GM21619 (cell line): ENCODE results near the gene HDAC5.
"Not testable (repeated sequence)": the region's sequence is repeated elsewhere in the genome, so short reads cannot be mapped to it uniquely, and the experiment has no call there.

Source experiments
- ATAC-seq: cut with Tn5 transposase; IDR thresholded peaks from one replicate; pipeline ENCODE4 v1.9.1; 2021; ENCODE audit not compliant: unreplicated experiment

HDAC5 gene

DNA sequence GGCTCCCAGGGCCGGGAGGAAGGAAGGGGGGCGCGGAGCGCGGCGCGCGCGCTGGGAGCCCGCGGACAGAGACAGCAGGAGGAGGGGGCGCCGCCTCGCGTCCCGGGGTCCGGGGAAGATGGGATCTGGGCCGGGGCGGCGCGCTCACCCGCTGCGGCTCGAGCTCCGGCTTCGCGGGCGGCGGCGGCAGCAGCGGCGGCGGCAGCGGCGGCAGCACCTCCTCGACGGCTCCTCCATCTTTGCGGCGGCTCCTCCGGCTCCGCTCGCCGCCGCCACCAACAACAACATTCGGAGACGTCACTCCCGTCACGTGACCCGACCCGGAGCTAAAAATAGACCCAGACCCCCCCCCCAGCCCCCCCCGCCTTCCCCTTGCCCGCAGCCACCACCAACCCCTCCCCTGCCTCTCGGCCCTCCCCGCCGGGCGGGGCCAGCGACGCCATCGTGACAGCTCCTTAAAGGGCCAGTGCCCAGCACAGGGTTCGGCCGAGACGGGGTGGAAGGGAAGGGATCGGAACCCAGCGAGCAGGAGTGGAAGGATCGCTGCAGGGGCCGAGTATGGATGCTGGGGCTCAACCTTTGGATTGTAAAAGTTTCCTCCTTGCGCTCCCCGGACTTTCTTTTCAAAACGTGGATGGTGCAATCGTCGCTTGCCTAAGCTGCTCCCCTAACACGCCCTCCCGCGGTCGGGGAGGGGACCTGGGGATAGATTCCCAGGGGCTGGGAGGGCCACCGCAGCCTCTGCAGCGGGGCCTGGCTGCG, at the start of gene HDAC5:
HDAC5 (minus strand) TSS at position 286 of the 762 bp plus-strand sequence. CDS start 6,126 bp downstream, outside the sequence.
- ATAC-seq: peak; percentile 91

DNA sequence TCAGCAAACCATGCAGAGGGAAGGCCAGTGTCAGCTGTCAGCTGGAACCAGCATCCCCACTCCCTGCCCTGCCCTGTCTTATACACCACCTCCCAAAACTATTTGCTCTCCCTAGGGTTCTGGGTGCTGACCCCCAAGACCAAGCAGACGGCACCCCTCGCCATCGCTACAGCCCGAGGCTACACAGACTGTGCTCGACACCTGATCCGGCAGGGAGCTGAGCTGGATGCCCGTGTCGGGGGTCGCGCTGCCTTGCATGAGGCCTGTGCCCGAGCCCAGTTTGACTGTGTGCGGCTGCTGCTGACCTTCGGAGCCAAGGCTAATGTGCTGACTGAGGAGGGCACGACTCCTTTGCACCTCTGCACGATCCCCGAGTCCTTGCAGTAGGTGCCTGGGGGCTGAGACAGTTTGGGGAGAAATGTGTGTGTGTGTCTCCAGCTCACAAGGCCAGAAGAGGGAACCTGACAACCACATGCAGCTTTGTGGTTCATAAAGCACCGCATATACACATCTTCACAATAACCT, 48.6 kb upstream of the HDAC5 start:
- ATAC-seq: no peak

DNA sequence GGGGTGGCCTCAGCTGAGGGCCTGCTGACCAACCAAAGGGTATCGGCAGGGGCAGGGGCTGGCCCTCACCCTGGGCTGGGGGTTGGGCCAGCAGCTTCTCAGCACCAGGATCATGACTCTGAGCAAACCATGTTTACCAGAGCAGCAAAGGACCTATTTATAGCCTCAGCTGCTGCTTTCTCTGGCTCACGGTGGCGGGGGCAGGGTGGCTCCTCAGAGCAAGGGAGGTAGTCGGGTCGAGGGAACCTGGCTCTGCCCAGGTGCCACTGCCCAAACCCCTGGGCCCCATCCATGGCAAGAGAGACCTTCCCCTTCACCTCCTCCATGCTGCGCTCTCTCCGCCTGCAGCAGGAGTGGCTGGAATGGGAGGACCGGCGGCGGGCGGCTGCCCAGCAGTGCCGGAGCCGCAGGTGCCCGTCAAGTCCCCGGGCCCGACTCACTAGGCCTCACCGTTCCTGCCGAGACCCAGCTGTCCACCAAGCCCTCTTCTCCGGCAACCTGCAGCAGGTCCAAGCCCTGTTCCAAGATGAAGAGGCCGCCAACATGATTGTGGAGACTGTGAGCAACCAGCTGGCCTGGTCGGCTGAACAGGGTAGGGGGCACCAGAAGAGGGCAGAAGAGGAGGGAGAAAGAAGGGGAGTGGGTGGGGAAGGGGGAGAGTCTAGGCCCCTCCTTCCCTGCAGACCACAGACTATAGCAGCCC, 47.2 kb upstream of the HDAC5 start, which contains the start of gene ASB16:
ASB16 (plus strand) TSS at position 206 of the 703 bp plus-strand sequence; CDS start at position 292, 86 bp downstream.
- no peak for ATAC-seq

DNA sequence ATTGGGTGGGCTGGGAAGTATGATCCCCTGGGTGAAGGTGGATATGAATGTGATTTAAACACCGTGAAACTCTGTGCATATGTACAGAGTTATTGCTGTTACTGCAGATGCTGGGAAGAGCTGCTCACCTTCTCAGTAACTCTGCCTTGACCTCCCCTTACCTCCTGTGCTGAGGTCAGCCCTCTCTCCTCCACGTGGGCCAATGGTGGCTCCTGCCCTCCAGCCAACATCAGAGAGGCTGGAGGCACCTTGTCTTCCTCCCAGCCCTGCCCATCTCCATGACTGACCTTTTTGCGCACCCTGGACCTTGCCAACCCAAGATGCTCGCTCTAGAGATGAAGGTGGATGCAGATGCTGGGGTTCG, 46.7 kb upstream of the HDAC5 start:
- ATAC-seq: no peak

DNA sequence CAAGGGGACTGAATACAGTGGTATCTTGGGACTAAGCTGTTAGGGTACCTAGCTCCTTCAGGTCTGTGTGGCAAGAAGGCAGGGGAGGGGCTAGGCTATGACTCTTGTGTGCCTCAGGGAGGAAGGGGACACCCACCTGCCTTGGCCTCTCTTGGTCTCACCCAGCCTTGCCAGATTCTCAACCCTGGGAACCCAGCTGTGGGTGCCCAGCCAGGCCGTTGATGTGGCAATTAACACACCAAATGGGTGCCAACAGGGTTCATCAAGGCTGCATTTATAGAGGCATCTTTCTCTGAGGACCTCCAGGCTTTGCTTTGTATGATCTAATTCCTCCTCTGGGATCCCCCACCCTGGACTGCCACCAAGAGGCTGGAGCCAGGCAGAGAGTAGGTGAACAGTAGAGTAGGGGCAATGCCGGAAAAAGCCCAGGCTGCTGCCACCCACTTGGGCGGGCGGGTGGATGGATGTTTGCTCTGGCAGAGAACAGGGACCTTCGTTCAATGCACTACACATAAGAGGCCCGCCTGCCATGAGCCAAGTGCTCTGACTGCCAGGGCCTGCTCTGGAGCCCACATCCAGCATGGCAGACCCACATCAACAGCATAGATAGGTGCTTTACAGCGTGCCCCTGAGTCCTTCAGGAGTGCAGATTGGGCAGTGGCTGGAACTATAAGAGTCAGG, 43.9 kb upstream of the HDAC5 start:
- no peak for ATAC-seq

DNA sequence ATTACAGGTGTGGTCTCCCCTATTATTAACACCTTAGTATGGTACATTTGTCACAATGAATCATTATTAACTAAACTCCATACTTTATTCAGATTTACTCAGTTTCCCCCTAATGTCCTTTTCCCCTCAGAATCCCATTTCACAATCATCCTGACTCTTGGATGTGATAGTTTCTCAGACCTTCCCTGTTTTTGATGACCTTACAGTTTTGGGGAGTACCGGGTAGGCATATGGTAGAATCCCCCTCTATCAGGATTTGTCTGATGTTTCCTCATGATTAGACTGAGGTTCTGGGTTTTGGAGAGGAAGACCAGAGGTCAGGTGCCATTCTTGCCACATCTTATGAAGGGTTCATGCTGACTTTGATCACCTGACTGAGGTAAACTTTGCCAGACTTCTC, 41.0 kb upstream of the HDAC5 start:
- no peak for ATAC-seq

DNA sequence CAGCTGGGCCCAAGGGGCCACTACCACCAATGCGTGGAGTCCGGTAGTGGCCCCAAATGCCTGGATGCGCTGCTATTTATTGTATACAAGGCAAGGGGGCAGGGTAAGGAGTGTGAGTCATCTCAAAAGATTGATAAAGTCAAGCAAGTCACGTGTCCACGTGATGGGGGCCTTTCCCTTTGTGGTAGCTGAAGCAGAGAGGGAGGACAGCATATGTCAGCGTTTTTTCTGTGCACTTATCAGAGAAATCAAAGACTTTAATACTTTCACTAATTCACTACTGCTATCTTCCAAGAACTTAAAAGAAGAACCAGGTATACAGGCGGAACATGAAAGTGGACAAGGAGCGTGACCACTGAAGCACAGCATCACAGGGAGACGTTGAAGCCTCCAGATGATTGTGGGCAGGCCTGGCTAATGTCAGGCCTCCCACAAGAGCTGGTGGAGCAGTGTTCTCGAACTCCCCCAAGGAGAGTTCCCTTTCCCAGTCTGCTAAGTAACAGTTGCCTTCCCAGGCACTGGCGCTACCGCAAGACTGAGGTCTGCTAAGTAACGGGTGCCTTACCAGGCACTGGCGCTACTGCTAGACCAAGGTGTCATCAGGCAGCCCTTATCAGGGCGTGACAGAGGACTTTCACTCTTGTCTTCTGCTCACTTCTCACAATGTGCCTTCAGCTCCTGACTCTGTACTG, 36.2 kb upstream of the HDAC5 start:
- no peak for ATAC-seq

DNA sequence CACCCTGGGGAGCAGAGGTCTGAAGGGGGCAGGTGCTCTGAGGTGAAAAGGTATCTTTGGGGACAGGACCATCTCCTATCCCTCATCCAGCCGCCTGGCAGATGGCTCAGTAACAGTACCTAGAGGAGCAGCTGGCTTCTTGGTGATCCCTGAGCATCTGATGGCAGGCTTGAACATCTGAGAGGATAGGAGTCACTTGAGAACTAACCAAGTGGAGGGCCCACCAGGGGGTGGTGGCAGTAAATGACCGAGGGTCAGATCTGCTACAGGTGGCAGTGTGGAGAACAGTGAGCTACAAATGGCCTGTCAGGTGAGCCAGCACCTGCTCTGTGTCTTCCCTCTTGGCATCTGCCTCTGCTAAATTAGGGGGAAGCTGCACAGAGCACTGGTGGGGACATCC, 32.0 kb upstream of the HDAC5 start:
- no peak for ATAC-seq

DNA sequence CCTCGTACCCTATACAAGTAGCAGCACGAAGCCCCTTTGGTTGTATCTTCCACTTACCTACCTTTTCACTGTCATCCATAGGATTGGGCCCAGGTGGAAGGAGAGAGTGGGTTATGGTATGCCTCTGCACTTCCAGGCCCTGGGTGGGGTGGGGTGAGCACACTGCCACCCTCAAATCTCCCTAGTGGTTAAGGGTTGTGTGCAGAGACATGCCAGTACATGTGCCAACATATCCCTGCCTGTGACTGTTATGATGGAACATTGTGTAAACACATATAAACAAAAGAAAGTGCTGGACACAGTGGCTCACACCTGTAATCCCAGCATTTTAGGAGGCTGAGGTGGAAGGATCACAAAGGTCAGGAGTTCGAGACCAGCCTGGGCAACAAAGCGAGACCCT, 29.4 kb upstream of the HDAC5 start:
- no peak for ATAC-seq

DNA sequence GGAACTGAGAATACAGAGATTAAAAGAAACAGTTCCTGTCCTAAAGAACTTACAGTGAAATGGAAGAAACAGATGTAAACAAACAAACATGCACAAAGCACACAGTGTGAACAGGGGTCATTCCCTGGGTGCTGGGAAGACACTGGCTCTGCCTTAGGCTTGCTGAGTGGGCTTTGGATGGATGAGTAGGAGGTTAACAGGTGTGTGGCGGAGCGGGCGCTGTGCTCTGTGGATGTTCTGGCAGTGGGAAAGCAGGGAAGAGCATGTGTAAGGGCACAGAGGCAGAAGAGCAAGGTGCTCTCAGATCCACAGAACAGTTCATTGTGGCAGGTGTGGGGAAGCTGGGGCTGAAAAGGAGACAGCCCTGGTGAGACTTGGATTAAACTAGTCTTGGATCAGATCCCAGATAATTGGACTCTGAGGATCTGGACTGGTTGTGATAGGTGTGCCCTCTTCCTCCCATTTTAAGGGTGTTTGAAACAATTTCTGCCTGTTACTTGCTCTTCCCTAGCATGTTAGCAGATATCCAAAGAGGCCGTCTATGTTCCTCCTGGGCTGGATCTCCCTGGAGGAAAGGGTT, 26.4 kb upstream of the HDAC5 start:
- ATAC-seq: no peak

DNA sequence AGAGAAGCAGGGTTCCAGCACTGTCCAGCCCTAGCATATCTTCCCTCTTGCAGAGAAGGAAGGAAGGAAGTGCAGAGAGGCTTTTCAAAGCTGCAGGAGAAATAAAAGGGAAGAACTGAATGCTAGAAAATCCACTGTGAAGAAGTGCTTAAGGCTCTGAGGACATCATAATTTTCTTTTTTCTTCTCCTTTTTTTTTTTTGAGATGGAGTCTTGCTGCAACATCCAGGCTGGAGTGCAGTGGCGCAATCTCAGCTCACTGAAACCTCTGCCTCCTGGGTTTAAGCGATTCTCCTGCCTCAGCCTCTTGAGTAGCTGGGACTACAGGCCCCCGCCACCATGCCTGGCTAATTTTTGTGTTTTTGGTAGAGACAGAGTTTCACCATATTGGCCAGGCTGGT, 25.6 kb upstream of the HDAC5 start:
- ATAC-seq: not testable (repeated sequence)

DNA sequence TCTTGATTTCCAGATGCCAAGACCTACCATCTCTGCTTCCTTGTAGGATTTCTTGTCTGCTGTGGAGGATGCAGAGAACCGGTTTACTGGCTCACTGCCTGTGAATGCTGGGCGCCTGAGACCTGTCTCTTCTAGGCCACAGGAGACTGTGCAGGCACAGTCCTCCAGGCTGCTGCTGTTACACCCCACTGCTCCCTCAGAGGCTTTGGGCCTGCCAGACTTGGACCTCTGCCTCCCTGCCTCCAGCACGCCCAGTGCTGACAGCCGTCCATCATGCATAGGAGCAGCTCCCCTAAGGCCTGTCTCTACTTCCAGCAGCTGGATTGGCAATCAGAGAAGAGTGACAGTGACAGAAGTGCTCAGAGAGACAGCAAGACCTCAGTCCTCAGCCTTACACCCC, 24.4 kb upstream of the HDAC5 start:
- ATAC-seq: no peak

DNA sequence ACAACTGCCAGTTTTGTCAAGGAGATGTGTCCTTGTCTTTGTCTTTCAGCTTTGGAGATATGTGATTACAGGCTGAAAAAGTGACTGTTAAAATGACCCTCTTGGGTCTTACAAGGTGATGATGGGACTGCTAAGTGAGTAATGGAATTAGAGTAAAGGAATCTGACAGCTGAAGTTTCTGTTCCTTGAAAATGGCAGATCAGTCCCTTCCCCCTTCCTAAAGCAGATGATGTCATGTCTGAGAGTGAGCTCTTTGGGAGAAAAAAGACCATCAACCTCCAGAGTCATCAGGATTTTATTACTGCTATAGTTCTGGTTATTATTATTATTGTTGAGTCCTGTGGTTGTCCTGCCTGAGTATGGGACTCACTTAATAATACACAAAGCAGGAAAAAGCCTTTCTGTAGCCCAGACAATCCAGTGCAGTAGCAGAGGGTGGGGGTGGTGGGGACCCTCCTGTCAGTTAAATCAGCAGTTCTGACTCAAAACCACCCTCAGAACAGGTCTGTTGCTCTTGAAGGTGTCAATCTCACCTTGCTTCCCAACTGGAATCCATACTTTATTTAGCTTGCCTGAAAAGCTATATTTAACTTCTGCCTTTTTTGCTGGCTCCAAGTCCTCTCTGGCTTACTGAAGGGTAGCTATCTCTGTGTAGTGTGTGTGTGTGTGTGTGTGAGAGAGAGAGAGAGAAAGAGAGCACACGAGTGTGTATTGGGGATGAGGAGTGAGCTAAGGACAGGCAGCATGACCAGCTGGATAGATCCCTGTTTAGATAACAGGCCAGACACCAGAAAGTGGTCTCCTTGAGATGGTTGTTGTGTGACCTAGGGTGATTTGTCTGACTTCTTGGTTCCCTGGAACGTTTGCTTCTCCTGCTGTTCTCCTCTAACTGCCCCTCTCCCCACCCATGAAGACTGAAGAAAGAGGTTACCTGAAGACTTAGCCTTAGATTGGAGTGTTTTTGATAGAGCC, 23.2 kb upstream of the HDAC5 start:
- no peak for ATAC-seq

DNA sequence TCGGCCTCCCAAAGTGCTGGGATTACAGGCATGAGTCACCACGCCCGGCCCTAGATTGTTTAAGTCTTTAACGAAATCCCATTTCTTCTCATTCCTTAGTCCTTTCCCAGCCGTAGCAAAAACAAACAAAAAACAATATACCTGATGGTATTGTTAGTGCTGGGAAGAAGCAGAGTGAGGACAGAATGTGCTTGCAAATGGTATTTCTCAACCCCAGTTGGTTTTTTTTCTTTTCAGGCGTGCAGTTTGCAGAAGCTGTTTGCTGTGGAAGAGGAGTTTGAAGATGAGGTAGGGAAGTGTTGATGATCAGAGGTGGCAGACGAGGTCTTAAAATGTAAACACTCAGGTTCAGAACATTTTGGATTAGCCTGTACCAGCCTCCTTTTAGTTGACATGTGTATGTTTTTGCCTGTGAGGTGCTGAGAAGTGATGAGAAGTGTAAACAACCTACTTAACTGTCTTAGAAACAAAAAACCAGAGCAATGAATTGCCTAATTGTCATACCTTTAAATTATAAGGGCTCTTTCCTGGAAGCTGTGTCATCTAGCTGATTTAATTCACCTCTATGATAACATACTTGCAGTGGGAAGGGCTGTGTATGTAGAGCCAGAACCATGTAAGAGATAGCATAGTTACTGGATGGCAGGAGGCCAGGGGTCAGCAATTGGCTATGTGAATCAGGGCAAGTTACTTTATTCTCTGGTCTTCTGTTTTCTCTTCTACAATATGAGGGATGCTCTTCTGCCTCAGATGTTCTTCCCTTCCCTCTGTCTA, 21.7 kb upstream of the HDAC5 start:
- no peak for ATAC-seq

DNA sequence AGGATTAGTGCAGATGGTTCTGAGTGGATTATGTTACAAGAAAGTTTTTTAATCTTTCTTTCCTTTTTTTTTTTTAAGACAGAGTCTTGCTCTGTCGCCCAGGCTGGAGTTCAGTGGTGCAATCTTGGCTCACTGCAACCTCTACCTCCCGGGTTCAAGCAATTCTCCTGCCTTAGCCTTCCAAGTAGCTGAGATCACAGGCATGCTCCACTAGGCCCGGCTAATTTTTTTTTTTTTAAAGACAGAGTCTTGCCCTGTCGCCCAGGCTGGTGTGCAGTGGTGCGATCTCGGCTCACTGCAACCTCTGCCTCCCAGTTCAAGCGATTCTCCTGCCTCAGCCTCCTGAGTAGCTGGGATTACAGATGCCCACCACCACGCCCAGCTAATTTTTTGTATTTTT, 20.5 kb upstream of the HDAC5 start:
- ATAC-seq: not testable (repeated sequence)

DNA sequence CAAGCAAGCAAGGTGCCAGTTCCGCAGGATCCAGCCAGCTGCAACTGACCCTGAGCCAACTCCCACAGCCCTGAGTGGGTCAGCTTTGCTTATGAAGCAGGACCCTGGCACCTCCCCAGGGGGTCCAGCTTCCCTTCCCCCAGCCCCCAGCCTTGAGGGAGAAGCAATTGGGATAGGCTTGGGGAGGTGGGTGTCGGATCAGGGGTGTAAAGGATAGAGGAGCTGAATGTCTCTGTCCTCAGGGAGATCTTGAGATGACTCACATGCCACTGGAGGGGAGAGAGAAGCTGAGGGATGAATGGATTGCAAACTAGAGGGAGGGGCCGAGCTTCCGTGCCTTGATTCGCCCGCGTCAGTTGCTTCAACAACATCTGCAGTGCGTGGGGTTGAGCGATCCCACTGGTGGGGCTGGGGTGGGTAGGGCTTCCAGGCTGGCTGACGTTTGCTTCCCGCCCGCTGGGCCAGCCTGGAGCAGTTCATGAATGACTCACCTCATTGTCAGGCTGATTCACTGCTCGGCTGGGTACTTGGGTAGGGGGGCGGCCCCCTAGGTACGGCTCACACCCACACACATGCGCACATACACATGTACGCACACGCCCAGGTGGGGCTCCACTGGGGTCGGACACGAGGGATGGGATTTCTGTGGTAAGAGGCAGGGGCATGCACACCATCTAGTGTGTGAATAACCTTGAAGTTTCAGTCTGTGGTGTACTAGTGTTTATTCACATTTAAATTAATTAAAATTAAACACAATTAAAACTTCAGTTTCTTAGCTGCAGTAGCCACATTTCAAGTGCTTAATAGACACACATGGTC, 14.7 kb upstream of the HDAC5 start:
- no peak for ATAC-seq

DNA sequence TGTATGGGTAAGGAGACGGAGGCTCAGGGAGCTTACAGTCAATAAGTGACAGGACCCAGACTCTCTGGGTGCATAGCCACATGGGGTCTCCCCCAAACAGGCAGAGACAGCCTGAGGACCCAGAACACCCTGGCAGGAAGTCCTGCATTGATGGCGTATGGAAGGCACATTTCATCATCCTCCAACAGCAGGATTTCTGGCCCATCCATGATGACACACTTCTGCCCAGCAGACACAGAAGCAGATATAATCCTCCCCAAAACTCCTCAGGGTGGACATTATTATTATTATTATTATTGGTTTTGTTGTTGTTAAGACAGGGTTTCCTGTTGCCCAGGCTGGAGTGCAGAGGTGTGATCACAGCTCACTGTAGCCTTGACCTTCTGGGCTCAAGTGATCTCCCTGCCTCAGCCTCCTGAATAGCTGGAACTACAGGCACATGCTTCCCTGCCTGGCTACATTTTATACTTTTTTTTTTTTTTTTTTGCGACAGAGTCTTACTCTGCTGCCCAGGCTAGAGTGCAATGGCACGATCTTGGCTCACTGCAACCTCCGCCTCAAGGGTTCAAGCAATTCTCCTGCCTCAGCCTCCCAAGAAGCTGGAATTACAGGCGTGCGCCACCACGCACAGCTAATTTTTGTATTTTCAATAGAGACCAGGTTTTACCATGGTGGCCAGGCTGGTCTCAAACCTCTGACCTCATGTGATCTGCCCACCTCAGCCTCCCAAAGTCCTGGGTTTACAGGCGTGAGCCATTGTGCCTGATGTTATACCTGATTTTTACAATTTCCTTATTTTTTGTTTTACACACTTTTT, 11.5 kb upstream of the HDAC5 start:
- ATAC-seq: no peak
